ENCODE measurements around the gene LYPLA2.
"Not testable (repeated sequence)": the region's sequence is repeated elsewhere in the genome, so short reads cannot be mapped to it uniquely, and the experiment has no call there.

The LYPLA2 gene

DNA sequence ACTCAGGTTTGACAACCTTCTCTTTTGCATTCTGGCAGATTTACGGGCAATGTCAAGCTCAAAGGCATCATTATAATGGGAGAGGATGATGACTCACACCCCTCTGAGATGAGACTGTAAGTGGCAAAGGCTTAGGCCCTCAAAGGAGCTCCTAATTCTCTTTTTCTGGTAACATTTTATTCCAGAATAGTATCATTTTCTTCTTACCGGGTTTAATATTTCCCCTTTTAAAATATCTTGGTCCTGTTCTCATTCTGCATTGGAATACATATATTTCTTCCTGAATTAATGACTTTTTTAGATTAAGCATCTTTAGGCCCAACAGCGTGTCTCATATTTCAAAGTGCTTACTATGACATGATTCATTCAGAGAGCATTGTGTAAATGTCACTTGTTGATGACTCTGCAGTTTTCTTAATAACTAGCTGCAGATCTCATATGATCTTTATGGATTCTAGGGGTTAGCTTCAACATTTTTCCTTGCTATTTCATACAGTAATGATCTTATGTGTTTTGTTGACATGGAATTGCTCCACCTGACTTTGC is 11.0 kb upstream of the LYPLA2 start:
- DNase-seq: peak; percentile 82

DNA sequence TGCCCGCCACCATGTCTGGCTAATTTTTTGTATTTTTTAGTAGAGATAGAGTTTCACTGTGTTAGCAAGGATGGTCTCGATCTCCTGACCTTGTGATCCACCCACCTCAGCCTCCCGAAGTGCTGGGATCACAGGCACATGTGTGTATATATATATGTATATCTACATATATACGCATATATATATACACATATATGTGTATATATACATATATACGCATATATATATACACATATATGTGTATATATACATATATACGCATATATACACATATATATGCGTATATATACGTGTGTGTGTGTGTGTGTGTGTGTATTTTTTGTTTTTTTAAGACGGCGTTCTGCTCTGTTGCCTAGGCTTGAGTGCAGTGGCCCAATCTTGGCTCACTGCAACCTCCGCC is 7.8 kb upstream of the LYPLA2 start:
- DNase-seq: not testable (repeated sequence)

DNA sequence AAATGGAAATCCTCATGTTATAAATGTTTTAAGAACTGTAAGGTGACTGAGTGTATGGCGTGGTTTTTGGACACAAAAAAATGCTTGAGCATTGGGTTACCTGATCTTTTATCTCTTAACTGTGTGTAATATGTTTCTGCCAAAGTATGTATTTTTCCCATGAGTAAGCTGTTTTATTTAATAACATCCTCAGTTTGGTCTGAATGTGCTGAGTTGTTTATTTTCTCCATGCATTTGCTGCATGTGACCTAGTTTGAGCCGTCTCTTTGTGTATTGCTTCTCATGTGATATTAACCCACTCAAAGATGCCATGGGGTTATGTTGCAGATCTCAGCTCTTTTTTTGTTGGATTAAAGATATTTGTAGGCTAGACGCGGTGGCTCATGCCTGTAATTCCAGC is 6.1 kb upstream of the LYPLA2 start:
- no peak for DNase-seq

DNA sequence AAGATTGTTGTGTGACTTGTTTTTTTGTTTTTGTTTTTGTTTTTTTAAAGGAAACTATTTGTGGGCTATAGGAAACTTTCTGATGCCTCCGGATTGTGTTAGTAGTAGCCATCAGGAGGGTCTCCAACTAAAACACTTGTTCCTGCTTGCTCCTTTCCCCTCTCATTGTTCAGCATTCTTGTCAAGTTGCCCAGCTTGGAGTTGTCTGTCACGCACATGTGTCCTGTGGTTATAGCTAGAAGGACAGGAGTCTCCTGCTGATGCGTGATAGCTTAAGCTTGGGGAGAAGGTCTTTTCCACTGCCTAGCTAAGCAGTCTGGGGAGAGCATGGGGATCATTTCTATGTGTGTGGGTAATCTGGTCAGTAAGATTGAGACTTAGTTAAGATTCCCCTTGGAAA is 3.2 kb upstream of the LYPLA2 start:
- DNase-seq: no peak

DNA sequence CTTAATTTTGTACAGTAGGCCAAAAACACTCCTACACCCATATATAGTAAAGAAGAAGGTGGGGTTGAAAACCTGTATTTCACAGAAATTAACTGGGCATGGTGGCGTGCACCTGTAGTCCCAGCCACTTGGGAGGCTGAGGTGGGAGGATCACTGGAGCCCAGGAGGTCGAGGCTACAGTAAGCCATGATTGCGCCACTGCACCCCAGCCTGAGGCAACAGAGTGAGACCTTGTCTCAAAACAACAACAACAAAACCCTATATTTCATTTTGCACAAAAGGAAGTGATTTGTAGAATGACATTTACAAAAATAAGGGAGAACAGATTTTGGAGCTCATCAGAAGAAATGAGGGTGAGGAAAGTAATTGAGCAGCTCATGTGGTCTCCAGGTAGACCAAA is 2.2 kb upstream of the LYPLA2 start:
- DNase-seq: no peak

DNA sequence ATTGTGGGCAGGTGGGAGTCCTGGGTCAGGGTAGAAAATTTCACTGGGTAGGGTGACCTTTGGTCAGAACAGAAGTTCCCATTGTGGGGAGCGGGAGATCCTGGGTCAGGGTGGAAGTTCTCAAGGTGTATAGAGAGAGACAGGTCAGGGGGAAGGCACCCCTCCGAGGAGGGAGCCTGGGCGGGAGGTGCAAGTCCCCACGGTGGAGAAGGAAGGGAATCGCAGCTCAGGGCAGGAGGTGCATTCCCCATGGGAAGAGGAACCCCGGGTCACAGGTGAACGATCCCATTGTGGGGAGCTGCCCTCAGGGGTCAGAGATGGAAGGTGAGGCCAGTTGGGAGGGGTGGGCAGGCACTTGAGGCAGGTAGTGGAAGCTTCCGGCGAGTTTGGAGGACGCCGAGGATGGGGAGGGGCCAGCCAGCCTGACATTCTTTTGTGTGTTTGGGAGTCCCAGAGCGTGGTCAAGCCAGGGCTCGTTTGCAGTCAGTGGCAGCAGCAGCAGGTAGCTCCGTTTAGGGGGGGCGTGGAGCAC is 637 bp downstream of the LYPLA2 start:
- DNase-seq: peak; percentile 75

DNA sequence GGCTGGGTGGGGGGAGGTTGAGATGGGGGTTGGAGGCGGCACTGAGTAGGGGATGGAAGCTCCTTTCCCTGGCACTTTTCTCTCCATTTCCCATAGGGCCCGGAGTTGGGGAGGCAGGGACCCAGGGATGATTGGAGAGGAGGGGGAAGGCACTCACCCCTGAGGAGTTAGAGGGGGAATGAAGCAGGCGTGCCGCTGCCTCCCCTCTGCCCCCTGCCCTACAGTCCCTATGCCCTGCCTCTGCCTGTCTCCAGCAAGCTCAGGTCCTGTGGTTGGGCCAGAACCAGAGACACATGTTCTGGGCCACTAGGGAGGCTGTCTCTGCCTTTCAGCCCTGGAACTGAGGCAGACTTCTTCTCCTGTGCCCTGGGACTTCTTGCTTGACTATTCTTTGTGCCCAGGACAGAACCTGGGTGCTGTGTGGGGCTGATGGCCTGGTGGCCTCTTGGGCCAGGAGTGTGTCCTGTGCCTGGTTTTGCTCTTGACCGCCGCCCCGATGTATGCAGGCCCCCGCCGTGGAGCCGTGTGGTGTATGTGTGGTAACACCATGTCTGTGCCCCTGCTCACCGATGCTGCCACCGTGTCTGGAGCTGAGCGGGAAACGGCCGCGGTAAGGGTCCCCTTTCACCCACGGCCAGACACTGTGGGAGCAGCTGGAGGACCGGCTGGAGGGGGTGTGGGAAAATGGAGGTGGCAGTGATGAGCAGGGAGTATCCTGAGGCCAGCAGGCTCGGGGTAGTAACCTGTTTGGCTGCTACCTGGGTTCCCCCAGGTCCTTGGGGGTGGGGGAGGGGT is 1.4 kb downstream of the LYPLA2 start:
- peak; percentile 38 for DNase-seq

DNA sequence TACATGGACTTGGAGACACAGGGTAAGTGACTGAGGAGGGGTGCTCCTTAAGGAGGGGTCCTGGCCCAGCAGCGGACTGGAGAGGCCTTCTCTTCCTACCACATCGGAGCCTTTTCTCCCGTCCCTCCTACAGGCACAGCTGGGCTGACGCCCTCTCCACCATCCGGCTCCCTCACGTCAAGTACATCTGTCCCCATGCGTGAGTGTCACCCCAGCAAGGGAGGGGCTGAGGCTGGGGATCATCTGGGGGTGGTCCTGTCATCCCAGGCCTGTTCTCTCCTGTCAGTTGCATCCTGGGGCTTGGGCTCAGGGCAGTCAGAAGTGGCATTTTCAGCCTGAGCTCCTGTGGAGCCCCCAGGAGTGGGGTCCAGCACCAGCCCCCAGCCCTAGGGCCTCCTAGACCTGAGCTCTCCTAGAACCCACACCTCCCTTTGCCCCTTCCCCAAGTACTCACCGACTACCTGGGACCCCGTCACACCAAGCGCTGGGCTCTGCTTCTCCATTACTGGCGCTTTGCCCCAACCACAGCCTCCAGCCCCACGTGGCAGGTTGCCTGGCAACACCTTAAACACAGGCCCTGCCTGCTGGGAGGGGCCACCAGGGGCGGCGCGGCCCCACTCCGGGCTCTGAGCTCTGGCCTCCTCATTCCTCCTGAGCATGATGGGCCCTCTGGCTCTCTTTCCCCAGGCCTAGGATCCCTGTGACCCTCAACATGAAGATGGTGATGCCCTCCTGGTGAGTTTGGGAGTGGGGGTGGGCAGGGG is 2.3 kb downstream of the LYPLA2 start:
- peak; percentile 92 for DNase-seq

DNA sequence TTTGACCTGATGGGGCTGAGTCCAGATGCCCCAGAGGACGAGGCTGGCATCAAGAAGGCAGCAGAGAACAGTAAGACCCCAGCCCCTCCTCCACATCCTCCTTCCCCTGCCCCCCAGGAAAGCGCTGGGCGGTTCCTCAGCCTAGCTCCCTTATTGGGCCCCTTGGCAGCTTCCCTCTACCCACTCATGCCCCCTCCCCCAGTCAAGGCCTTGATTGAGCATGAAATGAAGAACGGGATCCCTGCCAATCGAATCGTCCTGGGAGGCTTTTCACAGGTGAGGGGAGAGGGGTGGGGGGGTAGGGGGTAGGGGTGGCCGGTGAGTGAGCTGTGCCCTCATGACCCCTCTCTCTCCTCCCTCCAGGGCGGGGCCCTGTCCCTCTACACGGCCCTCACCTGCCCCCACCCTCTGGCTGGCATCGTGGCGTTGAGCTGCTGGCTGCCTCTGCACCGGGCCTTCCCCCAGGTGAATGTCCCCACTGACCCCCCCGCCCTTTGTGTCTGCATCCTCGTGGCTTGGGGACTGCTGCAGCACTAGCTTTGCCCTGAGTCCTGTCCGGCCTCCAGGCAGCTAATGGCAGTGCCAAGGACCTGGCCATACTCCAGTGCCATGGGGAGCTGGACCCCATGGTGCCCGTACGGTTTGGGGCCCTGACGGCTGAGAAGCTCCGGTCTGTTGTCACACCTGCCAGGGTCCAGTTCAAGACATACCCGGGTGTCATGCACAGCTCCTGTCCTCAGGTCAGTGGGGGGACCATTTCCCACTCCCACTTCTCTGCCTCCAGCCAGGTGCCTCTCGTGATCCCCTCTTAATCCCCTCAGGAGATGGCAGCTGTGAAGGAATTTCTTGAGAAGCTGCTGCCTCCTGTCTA is 3.2 kb downstream of the LYPLA2 start:
- DNase-seq: peak; percentile 22

DNA sequence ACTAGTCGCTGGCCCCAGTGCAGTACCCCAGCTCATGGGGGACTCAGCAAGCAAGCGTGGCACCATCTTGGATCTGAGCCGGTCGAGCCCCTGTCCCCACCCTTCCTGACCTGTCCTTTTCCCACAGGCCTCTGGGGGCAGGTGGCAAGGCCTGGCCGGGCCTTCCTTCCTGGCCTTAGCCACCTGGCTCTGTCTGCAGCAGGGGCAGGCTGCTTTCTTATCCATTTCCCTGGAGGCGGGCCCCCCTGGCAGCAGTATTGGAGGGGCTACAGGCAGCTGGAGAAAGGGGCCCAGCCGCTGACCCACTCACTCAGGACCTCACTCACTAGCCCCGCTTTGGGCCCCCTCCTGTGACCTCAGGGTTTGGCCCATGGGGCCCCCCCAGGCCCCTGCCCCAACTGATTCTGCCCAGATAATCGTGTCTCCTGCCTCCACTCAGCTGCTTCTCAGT is 3.8 kb downstream of the LYPLA2 start:
- peak; percentile 34 for DNase-seq

DNA sequence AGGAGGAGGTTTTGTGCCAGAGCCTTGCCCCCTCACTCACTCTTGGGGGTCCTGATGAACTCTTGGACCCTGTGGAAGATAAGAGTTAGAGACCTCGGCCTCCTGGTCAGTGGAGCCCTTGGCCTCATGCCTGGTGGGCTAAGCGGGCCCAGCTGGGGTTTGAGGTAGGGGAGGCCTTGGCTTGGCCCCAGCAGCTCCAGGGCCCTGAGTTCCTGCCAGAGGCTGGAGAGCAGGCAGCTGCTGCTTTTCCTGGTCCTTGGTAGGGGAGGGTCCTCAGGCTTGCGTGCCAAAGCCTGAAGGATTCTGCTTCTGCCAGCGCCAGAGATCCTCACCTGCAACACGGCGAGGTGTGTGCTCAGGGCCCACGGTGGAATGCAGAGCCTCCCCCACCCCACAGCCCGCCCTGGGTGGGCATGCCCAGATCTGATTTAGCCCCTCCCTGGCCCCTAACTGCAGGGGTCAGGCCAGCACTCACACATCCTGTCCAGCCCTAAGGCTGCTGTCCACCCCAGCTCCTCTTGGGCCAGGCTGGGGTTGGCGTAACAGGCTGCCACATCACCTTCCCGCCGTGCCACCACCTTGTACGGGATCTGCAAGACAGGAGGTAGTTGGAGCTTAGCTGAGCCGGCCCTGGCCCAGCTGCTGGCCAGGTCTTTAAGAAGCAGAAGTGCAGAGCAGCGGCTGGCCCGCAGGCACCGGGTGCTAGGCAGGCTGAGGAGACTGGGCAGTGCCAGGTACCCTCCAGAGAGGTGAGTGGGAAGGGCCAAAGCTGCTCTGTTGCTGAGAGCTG is 4.9 kb downstream of the LYPLA2 start:
- no peak for DNase-seq

DNA sequence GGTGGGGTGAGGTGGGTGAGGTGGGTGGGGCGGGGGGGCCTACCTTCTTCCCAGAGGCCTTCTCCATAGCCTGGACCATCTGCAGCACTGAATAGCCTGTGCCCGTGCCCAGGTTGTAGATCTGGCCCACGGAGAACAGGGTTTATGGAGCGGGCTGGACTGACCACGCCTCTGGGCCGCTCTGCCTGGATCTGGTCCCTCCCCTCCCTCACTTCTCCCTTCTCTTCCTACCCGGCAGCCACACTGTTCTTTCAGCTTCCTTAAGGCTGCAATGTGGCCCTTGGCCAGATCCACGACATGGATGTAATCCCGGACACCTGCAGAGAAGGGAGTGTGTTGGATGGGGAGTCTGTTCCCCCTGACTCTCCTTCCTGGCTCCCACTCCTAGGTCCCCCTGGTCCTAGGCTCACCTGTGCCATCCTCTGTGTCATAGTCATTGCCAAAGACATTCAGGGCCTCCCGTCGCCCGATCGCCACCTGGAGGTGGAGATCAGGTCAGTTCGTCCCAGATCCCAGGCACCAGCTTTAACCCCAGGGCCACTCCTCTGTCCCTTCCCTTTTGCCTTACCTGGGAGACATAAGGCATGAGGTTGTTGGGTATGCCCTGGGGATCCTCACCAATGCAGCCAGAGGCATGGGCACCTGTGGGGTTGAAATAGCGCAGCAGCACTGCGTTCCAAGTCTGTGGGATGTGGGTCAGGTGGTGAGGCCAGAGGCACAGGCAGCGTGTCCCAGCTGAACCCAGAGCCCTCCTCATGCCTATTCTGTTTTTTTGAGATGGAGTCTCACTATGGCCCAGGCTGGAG is 5.7 kb downstream of the LYPLA2 start:
- peak; percentile 55 for DNase-seq

DNA sequence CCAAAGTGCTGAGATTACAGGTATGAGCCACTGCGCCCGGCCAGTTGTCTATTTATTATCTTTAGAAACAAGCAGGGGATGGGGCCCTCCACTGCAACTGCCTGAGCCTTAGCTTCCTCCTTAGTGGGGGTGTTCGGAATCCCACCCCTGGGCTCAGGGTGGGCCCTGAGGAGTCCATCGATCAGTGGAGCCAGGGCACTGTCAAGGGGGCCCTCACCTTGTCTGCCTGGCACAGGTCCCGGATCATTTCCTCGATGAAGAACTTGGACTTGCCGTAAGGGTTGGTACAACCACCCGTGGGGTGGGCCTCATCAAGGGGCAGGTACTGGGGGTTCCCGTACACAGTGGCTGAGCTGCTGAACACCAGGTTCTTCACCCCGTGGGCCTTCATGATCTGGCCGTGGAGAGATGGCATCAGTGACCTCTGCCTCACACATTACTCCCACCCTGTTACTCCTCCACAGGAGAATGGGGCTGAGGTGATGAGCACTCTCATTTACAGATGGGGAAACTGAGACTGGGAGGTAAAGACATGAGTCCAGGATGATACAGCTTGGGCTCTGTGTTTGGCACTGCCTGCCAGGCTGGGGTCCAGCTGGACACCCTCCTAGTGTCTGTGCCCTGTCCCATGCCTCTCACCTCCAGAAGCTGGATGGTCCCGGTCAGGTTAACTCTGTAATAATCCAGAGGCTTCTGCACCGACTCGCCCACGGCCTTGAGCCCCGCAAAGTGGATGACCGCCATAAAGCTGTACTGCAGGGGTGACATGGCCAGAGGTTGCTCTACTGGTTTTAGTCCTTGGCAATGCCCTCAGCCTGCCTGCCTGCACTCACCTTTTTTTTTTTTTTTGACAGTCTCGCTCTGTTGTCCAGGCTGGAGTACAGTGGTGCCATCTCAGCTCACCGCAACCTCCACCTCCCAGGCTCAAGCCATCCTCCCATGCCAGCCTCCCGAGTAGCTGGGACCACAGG is 6.8 kb downstream of the LYPLA2 start:
- DNase-seq: no peak

DNA sequence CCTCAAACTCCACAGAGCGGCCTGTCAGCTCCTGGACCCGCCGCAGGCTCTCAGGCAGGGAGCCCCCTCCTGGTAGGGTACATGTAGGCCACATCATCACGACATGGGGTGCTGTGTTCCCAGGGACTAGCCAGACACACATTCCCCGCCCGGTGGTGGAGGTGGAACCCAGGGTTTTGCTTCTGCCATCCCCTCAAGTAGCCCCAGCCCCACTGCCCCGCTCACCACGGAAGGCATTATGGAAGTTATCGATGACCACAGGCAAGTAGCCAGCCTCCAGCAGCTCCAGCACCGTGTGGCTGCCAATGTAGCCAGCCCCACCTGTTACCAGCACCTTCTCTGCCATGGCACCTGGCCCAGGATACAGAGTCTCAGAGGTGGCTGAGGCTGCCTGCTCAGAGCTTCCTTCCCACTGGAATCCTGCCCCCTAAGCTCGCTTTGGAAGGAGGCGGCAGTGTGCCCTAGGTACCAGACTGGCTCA is 7.8 kb downstream of the LYPLA2 start:
- DNase-seq: no peak

DNA sequence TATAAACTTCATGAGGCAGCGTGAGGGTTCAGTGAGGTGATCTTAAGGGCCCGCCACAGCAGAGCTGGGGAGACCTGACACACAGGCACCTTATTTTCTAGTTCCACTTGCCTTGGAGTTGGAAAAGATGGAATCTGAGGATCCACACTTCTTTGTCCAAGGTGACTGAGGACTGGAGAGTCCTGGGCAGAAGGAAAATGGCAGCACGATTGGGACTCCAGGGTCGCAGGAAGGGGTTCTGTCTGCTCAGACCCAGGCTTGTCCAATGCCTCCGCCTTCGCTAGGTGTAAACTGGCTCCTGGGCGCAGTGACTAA is 8.3 kb downstream of the LYPLA2 start:
- no peak for DNase-seq

DNA sequence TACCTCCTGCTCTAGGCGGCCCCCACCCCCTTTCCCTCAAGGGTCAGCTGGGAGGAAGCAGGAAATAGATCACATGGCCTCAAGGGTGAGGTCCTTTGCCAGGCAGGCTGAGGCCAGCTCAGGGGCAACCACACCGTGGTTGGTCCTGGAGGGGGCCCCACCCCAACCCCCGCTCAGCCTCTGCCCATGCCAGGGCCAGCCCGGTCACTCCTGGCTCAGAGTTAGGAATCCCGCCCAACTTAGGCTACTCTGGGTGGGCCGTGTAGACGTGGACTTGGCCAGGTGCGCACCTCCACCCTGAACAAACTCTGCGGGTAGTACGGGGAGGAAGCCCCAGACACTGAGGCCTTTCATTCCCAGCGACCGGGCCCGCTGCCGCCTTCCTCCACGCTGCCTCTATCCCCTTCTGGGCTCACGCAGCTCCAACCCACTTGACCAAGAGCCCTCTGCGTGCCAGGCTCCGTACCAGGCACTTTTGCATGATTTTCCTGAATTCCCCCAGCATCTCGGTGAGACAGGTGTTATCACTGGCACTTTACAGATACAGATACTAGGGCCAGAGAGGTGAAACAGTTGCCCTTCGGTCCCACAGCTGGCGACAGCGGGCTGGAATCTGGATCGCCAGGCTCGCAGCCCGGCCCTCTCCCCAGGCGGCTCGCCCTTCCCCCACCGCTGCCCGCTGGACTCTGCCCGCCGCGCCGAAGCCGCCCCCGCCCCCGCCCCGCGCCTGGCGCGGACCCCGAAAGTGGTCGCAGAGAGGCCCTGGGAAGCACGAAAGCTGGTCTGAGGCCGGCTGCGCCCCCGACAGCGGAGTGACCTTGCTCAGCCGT is 8.8 kb downstream of the LYPLA2 start:
- peak; percentile 97 for DNase-seq

DNA sequence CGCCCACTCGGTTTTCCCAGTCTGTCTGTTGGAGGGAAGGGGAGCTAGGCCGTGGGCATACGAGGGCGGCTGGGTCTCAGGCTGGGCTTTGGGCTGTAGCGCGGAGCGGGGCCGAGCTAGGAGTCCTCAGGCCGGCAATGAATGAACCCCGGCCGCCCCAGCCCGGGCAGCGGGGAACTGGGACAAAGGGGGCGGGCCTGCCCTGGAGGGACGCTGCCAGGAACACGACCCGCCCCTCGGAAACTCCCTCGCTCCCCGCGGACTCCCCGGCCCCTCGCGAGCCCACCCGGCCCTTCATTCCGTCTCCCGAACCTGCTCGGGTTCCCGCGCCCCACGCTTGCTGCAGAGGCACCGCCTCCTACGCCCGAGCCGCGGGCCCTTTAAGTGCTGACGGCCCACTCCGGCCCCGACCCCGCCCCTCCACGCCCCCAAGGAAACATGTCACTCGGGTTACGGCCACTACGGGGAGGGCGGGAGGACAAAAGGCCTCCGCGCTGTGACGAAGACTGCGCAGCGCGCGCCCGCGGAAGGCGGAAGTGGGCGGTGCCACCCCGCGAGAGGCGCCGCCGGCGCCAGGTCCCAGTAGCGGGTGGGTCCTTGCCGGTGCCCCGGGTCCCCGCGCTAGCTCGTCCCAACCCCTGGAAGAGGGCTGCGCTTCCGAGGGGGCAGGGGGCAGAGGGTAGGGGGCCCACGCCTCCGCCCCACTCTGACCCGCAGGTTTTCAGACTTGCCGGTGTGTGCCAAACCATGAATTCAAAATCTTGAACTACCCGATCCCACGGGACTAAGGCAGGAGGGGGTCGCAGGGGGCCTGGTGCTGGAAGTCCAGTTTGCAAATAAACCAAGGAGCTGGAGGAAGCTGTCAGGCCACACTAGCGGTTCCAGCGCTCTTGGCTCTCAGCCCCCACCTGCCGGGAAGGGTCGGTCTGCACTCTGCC is 9.7 kb downstream of the LYPLA2 start, which contains the start of gene GALE:
Gene GALE, minus strand, starts transcription at position 355 of the 938 bp plus-strand sequence. CDS start 1,747 bp downstream, outside the sequence.
- peak; percentile 99 for DNase-seq
